ENCODE data around the gene HOXD13. TPM values are rescaled to one million over a fixed set of nuclear protein-coding genes. Genes with fewer than 3 reads are reported as not detected.

The HOXD13 gene
- total RNA-seq, 2 experiments from 2014 or later, result not detected

- Histone ChIP-seq H3K36me3 (ENCODE audit: insufficient read depth, low read length) (no peaks in the 10 kb centered on the region), H3K9me2 (ENCODE audit: insufficient read depth, low read length) (no peaks in the 10 kb centered on the region), H4K20me1 (ENCODE audit: insufficient read depth, low read length) (no peaks in the 10 kb centered on the region), H3K4me3 (ENCODE audit: low read depth, low read length, poor library complexity, severe bottlenecking) (no peak overlapping the region), H3K79me2 (ENCODE audit: insufficient read depth, low read depth, low read length) (no peaks in the 10 kb centered on the region), H3K4me2 (ENCODE audit: low read length) (no peak overlapping the region), H3K27ac (ENCODE audit: low read depth, low read length, poor library complexity, severe bottlenecking) (no peak overlapping the region), H3K4me1 (ENCODE audit: insufficient read depth, low read length, poor library complexity, severe bottlenecking) (no peaks in the 10 kb centered on the region), H3K9me3 (ENCODE audit: low read length) (no peaks in the 10 kb centered on the region), H2AFZ (ENCODE audit: low read length) (no peak overlapping the region)
- ChIA-PET POLR2A (interaction anchor here (0.7 kb wide), 1 partner anchor 313 kb away, joined by 3 read pairs; no protein-coding TSS in a partner anchor), CTCF (ENCODE audit: unreplicated experiment) (interaction anchor here (0.5 kb wide), 1 partner anchor 596 kb away, joined by 3 read pairs; no protein-coding TSS in a partner anchor)
- DNase-seq (ENCODE audit: low spot score), result no peak
- TF ChIP-seq CTCF (conservative IDR thresholded peaks at IDR 0.05; ENCODE audit: low read length), result no peak
- TF ChIP-seq EZH2phosphoT487 (IDR thresholded peaks at IDR 0.05; ENCODE audit: borderline replicate concordance, low read depth, low read length), result no peak
- intact Hi-C loops (cut with micrococcal nuclease; ENCODE audit: unreplicated experiment), result no loop called here
- no TSS peak for BruUV-seq (replicated peaks)
Observed at GRCh38 chr2:176075481-176075880, 17.0 kb upstream of the HOXD13 start.

- no peaks in the 10 kb centered on the region for H3K36me3 ChIP-seq (ENCODE audit: insufficient read depth, low read length)
- DNase-seq (ENCODE audit: low spot score), result no peak
- POLR2A ChIA-PET, result no interaction called here
- CTCF ChIA-PET (ENCODE audit: unreplicated experiment), result interaction anchor here (0.5 kb wide), 1 partner anchor 597 kb away, joined by 3 read pairs; no protein-coding TSS in a partner anchor
- H3K79me2 ChIP-seq (ENCODE audit: insufficient read depth, low read depth, low read length), result no peaks in the 10 kb centered on the region
- BruUV-seq (replicated peaks), result no TSS peak
- no peaks in the 10 kb centered on the region for H3K9me2 ChIP-seq (ENCODE audit: insufficient read depth, low read length)
- intact Hi-C loops (cut with micrococcal nuclease; ENCODE audit: unreplicated experiment), result no loop called here
- no peak overlapping the region for H2AFZ ChIP-seq (ENCODE audit: low read length)
- H3K4me2 ChIP-seq (ENCODE audit: low read length), result no peak overlapping the region
- no peaks in the 10 kb centered on the region for H4K20me1 ChIP-seq (ENCODE audit: insufficient read depth, low read length)
- no peak overlapping the region for H3K4me3 ChIP-seq (ENCODE audit: low read depth, low read length, poor library complexity, severe bottlenecking)
- TF ChIP-seq EZH2phosphoT487 (IDR thresholded peaks at IDR 0.05; ENCODE audit: borderline replicate concordance, low read depth, low read length) (no peak), CTCF (conservative IDR thresholded peaks at IDR 0.05; ENCODE audit: low read length) (no peak)
- H3K4me1 ChIP-seq (ENCODE audit: insufficient read depth, low read length, poor library complexity, severe bottlenecking), result no peaks in the 10 kb centered on the region
- H3K27ac ChIP-seq (ENCODE audit: low read depth, low read length, poor library complexity, severe bottlenecking), result no peak overlapping the region
- no peaks in the 10 kb centered on the region for H3K9me3 ChIP-seq (ENCODE audit: low read length)
Observed at GRCh38 chr2:176076063-176076462, 16.5 kb upstream of the HOXD13 start.

GRCh38 chr2:176076796-176077195 is 15.7 kb upstream of the HOXD13 start:
- no peak overlapping the region for H3K4me3 ChIP-seq (ENCODE audit: low read depth, low read length, poor library complexity, severe bottlenecking)
- H4K20me1 ChIP-seq (ENCODE audit: insufficient read depth, low read length), result no peaks in the 10 kb centered on the region
- ChIA-PET CTCF (ENCODE audit: unreplicated experiment) (no interaction called here), POLR2A (no interaction called here)
- DNase-seq (ENCODE audit: low spot score), result no peak
- no peaks in the 10 kb centered on the region for H3K79me2 ChIP-seq (ENCODE audit: insufficient read depth, low read depth, low read length)
- no TSS peak for BruUV-seq (replicated peaks)
- H3K9me3 ChIP-seq (ENCODE audit: low read length), result no peaks in the 10 kb centered on the region
- TF ChIP-seq EZH2phosphoT487 (IDR thresholded peaks at IDR 0.05; ENCODE audit: borderline replicate concordance, low read depth, low read length), result no peak
- TF ChIP-seq CTCF (conservative IDR thresholded peaks at IDR 0.05; ENCODE audit: low read length), result no peak
- no peaks in the 10 kb centered on the region for H3K4me1 ChIP-seq (ENCODE audit: insufficient read depth, low read length, poor library complexity, severe bottlenecking)
- intact Hi-C loops (cut with micrococcal nuclease; ENCODE audit: unreplicated experiment), result no loop called here
- no peak overlapping the region for H3K27ac ChIP-seq (ENCODE audit: low read depth, low read length, poor library complexity, severe bottlenecking)
- no peaks in the 10 kb centered on the region for H3K9me2 ChIP-seq (ENCODE audit: insufficient read depth, low read length)
- H3K36me3 ChIP-seq (ENCODE audit: insufficient read depth, low read length), result no peaks in the 10 kb centered on the region
- H2AFZ ChIP-seq (ENCODE audit: low read length), result no peak overlapping the region
- no peak overlapping the region for H3K4me2 ChIP-seq (ENCODE audit: low read length)
